IPS-NIHi7 (cell line): ENCODE results near the gene ARID1B.

Experiments used
- DNase-seq: peaks from one replicate; pipeline ENCODE4 v3.0.0; 2012; ENCODE audit warnings: mixed read lengths; ENCODE audit errors: extremely low spot score

Gene ARID1B

GRCh38 chr6:157075549-157076450 is 298.6 kb downstream of the ARID1B start:
- no peak for DNase-seq

GRCh38 chr6:157076451-157076822 is 299.3 kb downstream of the ARID1B start:
- no peak for DNase-seq

GRCh38 chr6:157077251-157077650 is 300.1 kb downstream of the ARID1B start:
- DNase-seq = no peak

GRCh38 chr6:157078326-157078725 is 301.1 kb downstream of the ARID1B start:
- DNase-seq = no peak

- DNase-seq = no peak
These were observed 302.1 kb downstream of the ARID1B start for GRCh38 chr6:157079277-157079676.

GRCh38 chr6:157079771-157080170 is 302.6 kb downstream of the ARID1B start:
- DNase-seq = no peak

- no peak for DNase-seq
These were observed 303.8 kb downstream of the ARID1B start for GRCh38 chr6:157080986-157081391.

GRCh38 chr6:157083343-157083742 is 306.2 kb downstream of the ARID1B start:
- DNase-seq = no peak

GRCh38 chr6:157086632-157087031 is 309.5 kb downstream of the ARID1B start:
- no peak for DNase-seq

GRCh38 chr6:157087974-157088373 is 310.8 kb downstream of the ARID1B start:
- DNase-seq = no peak

GRCh38 chr6:157088841-157089240 is 311.7 kb downstream of the ARID1B start:
- no peak for DNase-seq

- peak; percentile 68 for DNase-seq
These were observed 312.1 kb downstream of the ARID1B start for GRCh38 chr6:157089258-157089657.

- peak; percentile 26 for DNase-seq
These were observed 312.7 kb downstream of the ARID1B start for GRCh38 chr6:157089851-157090250.

- DNase-seq = peak; percentile 32
These were observed 313.6 kb downstream of the ARID1B start for GRCh38 chr6:157090736-157091135.

- DNase-seq = no peak
These were observed 314.1 kb downstream of the ARID1B start for GRCh38 chr6:157091243-157091642.

- no peak for DNase-seq
These were observed 314.8 kb downstream of the ARID1B start for GRCh38 chr6:157091856-157092460.

- DNase-seq = no peak
These were observed 315.6 kb downstream of the ARID1B start for GRCh38 chr6:157092736-157093135.

- no peak for DNase-seq
These were observed 316.4 kb downstream of the ARID1B start for GRCh38 chr6:157093536-157093935.

GRCh38 chr6:157094038-157094437 is 316.9 kb downstream of the ARID1B start:
- no peak for DNase-seq

- DNase-seq = no peak
These were observed 317.9 kb downstream of the ARID1B start for GRCh38 chr6:157095084-157095483.

GRCh38 chr6:157095569-157095968 is 318.4 kb downstream of the ARID1B start:
- DNase-seq = no peak

- no peak for DNase-seq
These were observed 318.9 kb downstream of the ARID1B start for GRCh38 chr6:157096105-157096504.

- no peak for DNase-seq
These were observed 319.3 kb downstream of the ARID1B start for GRCh38 chr6:157096522-157096921.
